Left kidney (tissue), 1 donor: ENCODE data around the gene UNC45A. TPM values are rescaled to one million over a fixed set of nuclear protein-coding genes. Genes with fewer than 3 reads are reported as not detected.

Source experiments
- polyA plus RNA-seq: library from polyadenylated mRNA; unstranded; fragments of 120-200 nt; gene quantifications from one replicate; pipeline ENCODE4 v1.2.1, GENCODE V29; 2013; ENCODE audit not compliant: insufficient read length

UNC45A gene
- polyA plus RNA-seq, 1 donor: 60.3 TPM

Other genes with a start within 250 kb of the UNC45A start
- 17.7 TPM for gene BLM, start 217.9 kb upstream of the UNC45A start, polyA plus RNA-seq
- gene FURIN, start 66.7 kb upstream of the UNC45A start, polyA plus RNA-seq: 36.5 TPM
- 13.1 TPM for gene FES, start 50.8 kb upstream of the UNC45A start, polyA plus RNA-seq
- gene MAN2A2, start 32.0 kb upstream of the UNC45A start, polyA plus RNA-seq: 52.7 TPM
- gene HDDC3, start 2.7 kb upstream of the UNC45A start, polyA plus RNA-seq: 12.1 TPM
- 17.0 TPM for gene RCCD1, start 19.6 kb downstream of the UNC45A start, polyA plus RNA-seq
- gene PRC1, start 59.2 kb downstream of the UNC45A start, polyA plus RNA-seq: 105 TPM
- gene VPS33B, start 87.3 kb downstream of the UNC45A start, polyA plus RNA-seq: 20.9 TPM
- gene SV2B, start 165.0 kb downstream of the UNC45A start, polyA plus RNA-seq: 0.67 TPM